HG03159 (cell line): ENCODE data around the gene PTPRO.

Experiments used
- ATAC-seq: cut with Tn5 transposase; IDR thresholded peaks from one replicate; pipeline ENCODE4 v1.9.1; 2021; ENCODE audit warnings: mild to moderate bottlenecking, moderate library complexity; ENCODE audit not compliant: unreplicated experiment

Gene PTPRO

DNA sequence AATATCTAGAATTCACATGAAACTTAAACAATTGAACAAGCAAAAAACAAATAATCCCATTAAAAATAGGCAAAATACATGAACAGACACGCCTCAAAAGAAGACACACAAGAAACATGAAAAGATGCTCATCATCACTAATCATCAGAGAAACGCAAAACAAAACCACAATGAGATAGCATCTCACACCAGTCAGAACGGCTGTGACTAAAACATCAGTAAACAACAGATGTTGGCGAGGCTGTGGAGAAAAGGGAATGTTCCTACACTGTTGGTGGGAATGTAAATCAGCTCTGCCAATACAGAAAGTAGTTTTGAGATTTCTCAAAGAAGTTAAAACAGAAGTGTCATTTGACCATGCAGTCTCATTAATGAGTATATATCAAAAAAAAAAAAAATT lies 121.3 kb downstream of the PTPRO start:
- no peak for ATAC-seq

DNA sequence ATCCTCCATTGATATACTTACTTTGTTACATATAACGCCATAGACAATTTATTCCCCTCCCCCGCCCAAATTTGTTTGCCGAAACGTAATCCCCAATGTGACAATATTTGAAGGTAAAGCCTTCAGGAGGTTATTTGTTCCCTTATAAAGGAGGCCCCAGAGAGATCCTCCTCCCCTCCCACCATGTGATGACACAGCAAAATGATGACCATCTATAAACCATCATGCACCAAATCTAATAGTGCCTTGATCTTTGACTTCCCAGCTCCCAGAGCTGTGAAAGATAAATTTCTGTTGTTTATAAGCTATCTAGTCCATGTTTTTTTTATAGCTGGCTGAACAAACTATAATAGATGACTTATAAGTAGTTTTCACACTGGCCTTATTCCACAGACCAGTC lies 122.2 kb downstream of the PTPRO start:
- no peak for ATAC-seq

DNA sequence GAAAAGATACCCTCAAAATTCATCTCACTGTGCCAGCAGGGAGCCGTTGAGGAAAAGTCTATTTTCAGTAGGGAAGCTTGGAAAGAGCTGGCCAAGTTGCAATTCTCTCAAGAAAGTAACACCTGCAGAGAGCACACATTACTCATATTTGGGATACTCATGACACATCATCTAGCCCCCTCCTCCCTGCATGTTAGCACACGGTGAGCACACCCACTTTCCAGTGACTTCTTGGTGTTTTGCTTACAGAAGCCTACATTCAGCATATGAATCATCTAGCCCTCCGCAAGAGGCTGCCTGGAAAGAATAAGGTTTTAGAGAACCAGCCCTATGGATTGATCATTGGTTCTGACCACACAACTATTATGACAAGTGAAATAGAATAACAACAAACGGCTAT lies 124.5 kb downstream of the PTPRO start:
- no peak for ATAC-seq

DNA sequence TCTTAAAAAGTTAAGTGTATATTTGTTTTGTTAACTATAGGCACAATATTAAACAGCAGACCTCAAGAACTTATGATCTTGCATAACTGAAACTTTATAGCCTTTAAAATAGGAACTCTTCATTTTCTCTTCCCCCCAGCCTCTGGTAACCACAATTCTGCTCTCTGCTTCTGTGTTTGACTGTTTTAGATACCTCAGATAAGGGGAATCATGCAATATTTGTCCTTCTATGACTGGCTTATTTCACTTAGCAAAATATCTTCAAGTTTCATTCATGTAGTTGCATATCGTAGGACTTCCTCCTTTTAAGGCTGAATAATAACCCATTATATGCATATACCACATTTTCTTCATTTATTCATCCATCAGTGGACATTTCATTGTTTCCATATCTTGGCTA lies 131.3 kb downstream of the PTPRO start:
- peak; percentile 87 for ATAC-seq

DNA sequence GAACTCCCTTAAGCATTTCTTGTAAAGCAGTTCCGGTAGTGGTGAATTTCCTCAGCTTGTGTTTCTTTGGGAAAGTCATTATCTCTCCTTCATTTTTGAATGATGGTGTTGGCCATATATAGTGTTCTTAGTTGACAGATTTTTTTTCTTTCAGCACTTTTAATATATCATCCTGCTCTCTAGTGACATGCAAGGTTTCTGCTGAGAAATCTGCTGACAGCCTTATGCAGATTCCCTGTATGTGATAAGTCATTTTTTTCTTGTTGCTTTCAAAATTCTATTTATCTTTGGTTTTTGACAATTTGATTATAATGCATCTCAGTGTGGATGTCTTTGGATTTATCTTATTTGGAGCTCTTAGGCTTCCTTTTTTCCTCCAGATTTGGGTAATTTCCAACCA lies 135.7 kb downstream of the PTPRO start:
- ATAC-seq, result no peak

DNA sequence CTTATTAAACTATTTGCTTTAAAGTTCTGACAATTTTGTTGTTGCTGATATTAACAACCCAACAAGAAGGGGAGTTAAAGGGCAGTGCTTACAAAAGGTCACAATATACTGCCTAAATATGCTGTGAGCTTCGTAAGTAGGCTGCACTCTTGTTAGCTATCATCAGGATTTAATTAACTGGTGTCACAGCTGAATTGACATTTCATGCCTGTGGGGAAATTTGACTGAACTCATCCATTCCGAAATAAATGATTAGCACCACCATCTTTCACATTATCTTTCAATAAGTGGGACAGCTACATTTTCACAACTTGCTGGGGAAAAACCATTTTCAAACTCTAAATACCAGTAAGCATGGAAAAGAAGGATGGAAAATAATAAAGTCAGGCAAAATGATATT lies 146.6 kb downstream of the PTPRO start:
- ATAC-seq, result no peak

DNA sequence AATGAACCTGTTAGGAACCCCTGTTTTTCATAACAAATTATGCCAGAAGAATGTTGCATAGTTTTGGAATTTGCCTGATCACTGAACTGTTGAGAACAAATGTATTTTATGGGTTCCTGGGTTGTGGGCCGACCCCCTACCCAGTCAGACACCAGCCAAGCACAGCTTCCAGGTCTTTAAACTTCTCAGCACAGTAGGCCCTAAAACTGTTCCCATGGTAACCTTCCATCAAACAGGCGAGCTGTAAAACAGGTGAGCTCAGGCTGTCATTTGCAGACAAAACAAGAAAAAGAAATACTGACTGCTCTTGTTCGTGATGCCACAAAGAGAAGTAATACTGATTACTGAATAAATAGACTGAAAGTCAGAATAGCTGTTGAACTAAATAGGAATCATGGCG lies 147.0 kb downstream of the PTPRO start:
- ATAC-seq, result no peak

DNA sequence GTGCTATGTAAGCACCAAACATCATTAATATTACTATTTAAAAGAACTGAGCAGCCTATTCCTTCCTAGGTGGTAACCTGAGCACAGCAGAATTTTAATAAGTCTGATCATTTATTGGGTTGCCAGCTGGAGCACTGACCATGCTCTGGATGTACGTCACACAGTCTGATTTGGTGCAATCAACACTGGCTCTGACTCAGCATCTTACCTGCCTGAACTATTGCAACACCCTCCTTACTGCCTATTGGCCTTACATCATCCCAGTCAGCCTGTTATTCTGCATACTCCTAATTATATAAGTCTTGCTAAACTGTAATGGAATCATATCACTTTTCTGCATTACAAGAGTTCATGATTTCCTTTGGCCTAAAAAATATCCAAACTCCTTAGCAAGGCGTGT lies 149.7 kb downstream of the PTPRO start:
- no peak for ATAC-seq

DNA sequence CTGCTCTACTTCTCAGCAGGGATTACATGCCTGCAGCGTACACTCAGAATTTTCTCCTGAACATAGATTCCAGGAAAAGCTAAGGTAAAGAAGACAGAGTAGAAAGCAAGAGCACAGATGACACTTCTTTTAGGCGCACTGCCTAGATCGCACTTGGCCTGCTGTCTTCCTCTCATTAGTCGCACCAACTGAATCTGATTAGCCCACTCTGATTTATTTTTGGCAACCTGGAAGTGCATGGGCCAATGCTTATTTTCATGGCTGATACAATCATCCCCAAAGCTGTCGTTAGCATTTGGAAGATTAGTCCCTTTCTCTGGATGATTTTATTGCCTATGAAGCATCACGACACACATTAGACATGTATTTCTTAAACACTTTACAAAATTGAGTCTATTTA lies 152.5 kb downstream of the PTPRO start:
- ATAC-seq, result no peak

DNA sequence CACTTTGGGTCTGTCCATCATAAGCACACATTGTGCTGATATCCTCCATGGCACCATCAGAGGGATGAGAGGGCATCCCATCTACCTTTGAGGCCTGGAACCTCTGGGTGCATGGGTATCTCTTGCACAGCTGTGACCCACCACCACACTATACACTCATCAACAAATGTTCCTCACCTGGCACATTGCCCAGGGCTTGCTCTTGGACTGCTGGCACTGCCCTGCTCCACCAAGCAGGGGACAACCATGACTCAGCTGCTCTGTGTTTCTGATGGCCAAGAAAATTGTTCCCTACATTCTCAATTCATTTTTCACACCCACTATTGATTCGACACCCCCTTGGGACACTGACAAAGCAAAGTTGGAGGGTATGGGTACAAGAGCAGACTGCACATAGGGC lies 155.5 kb downstream of the PTPRO start:
- no peak for ATAC-seq

DNA sequence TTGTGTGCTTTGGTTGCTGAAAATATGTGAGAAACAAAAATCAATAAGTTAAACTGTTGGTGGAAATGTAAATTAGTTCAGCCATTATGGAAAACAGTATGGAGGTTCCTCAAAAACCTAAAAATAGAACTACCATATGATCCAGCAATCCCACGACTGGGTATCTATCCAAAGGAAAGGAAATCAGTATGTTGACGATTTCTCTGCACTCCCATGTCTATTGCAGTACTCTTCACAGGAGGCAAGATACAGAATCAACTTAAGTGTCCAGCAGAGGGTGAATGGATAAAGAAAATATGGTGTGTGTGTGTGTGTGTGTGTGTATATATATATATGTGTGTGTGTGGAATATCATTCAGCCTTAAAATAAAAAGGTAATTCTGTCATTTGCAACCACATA lies 159.5 kb downstream of the PTPRO start:
- ATAC-seq, result no peak

DNA sequence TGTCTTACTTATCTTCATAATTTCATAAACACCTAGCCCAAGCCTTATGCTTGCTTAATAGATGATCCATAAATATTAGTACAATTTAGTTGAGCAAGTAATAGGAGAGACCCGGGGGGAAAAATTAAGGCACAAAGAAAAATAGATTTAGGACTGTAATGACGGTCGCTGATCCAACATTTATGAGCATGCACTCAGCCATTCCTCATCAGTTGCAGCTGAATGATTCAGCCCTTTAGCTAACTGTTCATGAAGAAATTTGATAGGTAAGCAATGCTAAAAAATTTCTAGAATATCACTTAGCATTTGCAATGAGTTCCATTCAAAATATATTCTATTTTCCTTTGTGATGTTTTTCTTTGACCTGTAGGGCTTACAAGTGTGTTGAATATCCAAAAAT lies 163.2 kb downstream of the PTPRO start:
- ATAC-seq, result no peak

DNA sequence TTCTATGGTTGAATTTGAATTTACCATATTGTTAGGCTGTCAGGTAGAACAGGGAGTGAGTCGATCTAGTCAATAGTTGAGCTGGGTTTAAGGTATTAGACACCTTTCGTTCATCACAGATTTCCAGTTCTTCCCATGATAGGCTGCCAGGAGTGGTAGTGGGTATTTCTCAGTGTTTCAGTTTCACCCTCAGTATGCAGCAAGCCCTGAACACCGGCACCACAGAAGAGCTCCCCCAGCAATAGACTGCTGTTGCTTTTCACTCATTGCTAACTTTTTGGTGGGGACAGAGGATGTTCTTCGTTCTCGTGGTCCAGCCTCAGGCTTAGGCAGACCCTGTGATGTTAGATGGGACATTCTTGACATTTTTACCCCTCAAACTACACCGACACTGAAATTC lies 164.6 kb downstream of the PTPRO start:
- ATAC-seq, result no peak

DNA sequence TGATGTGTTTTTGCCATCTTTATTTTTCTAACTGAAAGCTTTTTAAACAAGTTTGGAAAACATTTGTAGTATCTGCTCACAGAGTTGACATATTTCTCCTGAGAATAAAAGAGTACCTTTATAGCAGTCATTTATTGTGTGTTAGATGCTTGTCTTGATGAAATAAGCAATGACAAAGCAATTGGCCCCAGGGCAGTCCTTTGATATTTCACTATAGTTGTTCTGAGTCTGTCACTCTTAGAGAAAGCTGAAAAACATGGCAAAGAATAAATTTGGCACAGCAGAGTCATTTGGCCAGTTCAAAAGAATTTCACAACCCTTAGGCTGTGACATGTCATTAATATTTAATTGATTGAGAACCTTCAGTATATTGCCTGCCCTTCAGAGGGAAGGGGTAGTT lies 166.2 kb downstream of the PTPRO start:
- no peak for ATAC-seq

DNA sequence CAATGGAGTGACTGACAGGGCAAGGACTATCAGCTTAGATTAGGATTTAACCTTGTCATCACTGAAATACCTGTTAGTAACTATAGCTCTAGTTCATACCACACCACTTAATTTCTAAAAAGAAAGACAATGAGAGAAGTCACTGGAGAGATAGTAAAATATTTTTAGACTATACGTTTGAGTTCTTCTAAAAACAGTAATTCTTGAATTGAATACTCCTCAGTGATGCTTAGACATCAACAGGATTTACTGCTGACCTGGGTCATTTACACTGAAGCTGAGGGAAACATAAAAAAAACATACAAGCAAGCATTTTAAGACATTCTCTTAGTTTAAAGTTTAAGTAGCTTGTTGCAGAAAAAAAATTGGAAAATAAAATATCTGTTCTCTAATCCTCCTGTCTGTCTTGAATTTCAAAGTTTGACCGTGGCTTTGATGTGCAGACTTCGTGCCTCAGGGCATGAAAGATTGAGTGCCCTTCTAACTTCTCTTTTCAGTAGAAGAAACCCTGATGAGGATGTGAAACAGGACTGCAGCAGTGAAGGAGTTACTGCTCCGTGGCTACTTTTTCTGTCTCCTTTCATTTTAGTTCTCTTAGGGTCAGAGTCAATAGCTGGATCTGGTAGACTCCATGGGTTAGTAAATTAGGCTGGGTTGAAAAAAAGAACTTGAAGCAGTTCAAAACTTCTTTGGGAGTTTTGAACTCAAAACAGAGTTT lies 172.2 kb downstream of the PTPRO start:
- peak; percentile 81 for ATAC-seq

DNA sequence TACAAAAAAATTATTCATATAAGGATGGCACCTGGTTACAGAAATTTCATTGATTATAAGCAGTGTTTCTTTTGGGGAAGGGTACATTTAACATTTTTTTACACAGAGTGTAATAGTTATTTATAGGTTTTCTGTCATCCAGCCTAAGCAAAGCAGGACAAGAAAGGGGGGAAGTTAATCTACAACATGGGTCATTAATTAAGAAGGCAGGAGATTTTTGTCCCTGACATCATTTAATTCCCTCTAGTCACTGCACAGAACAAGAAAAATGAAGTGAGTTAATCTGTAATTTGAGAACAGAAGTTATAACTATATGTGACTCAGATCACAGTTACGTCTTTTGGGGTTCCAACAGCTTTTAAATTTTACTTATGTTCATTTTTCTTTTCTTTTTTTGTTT lies 173.4 kb downstream of the PTPRO start:
- no peak for ATAC-seq

DNA sequence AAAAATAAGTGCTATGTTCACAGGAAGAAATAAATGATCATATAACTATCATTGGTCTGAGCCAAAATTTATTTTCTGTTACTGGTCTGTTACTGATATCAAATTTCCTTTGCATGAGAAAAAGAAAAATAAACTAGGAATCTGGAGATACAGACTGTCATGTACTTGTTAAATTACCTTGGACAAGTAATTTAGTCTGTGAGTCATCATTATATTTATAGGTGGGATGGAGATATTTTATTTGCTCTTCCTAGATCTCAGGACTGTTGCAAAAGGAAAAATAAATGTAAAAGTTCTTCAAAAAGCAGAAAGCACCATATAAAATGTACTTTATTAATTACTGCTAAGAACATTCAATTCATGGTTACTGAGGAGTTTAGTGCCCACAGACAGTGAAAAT lies 174.4 kb downstream of the PTPRO start:
- no peak for ATAC-seq

DNA sequence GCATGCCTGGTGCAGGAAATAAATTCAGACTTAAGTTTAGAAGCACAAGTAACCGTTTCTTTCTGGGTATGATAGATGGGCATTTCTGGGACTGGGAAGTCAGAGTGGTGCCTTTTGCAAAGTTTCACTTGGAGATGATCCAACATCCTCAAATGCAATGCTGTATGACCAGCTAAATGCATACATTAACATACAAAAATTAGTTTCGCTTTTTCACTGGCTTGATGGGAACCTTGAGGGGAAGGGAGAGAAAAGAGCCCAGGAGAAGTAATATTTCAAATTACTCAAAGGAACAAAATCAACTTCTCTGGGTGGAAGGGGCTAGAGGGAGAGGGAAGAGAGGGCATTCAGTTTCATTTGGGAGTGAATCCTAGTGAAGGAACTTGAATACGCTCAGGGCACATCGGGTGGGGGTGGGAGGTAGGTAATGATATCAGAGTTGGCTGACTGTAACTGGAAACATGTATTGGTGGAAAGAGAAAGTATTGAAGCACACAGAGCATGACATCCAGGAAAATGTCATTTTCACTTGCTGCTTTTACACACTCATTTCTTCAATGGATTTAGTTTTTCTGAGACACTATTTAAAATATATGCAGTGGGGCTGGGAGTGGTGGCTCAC lies 175.5 kb downstream of the PTPRO start:
- no peak for ATAC-seq

DNA sequence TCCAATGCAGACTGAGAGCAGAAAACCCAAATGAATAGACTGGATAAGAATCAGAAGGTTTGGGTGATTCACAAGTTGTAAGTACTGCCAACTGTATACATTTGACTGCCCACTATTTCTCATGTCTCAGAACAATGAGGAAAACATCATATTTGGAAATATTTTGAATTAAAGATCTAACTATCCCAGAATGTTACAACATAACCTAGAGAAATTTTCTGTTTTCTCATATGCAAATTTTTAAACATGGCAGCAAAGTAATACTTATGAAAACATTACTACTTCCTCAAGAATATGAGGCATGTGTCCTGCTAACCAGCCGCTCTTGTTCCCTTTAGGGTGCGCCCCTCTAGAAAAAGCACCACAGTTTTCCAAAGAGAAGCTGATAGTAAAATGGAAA lies 179.9 kb downstream of the PTPRO start:
- no peak for ATAC-seq

DNA sequence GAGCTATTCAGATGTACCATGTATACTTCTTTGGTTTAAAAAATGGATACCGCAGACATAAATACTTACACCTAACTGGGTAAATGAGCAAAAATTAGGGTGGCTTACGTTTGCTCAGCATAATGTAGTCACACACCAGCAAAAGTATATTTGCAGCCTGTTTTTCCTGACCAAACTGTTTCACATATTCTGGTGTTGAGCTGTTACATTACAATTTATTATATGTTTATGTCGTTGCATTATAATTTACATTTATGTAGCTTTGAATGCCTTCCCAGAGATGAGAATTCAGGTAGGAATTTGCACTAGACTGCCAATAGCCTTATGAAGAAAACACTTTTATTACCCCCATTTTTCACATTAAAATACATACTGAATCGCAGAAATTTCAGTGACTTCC lies 183.3 kb downstream of the PTPRO start:
- ATAC-seq, result no peak

DNA sequence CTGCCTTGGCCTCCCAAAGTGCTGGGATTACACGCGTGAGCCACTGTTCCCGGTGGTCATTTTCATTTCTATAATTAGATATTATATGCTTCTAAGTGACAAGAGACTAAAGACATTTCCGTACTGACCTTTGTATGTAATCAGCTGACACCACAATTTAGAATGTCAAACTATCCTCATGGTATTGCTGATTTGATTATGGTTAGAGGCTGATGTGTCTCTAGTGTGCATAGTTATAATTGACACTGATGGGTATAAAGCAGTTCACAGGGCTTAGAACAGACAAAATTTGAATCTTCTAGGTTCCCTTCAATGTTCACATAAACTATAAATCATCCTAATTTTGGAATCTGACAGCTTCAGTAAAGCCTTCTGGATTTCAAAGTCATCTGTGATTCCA lies 192.7 kb downstream of the PTPRO start:
- no peak for ATAC-seq

DNA sequence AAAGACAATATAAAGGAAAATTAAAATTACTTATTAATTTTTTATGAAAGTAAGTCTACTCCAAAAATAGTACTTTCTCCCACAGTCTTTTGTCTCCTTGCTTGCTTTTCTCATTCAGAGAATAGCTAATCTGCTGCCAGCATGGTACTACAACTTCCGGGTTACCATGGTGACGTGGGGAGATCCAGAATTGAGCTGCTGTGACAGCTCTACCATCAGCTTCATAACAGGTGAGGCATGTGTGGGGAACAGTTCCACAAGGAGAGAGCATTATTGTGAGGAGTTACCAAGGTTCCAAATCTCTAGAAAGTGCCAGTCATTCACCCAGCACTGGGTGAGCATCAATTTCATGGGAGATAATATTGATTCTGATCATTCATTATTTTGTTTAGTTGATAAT lies 197.8 kb downstream of the PTPRO start:
- ATAC-seq, result no peak

DNA sequence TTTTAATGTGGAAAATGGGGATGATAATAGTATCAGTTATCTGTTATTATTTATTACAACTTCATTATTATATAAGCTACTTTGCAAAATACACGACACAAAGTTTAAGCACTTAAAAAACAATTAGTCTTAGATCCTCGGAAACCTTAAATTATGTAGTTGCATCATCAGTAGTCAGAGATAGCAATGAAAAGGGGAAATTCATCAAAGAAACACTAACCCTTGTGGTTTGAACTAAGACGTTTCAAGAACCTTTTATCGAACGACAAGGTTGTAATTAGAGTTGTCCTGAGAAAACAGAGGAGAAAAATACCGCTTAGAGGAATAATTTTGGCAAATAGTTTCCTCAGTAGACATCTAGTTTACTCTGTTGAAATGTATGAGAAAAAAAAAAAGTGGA lies 198.5 kb downstream of the PTPRO start:
- no peak for ATAC-seq
